ENCODE results near the gene RGS10. TPM values are rescaled to one million over a fixed set of nuclear protein-coding genes. Genes with fewer than 3 reads are reported as not detected.

RGS10 gene
- total RNA-seq, 1 experiment from 2014 or later: 16.6 TPM

DNA sequence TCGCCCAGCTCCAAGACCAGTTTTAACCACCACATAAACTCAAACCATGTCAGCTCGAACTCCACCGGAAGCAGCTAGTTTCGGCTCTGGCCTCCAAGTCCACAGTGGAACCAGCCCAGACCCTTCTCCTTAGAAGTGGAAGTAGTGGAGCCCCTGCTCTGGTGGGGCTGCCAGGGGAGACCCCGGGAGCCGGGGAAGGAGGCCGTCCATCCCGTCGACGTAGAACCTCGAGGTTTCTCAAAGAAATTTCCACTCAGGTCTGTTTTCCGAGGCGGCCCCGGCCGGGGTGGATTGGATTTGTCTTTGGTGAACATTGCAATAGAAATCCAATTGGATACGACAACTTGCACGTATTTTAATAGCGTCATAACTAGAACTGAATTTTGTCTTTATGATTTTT is 87.5 kb downstream of the RGS10 start:
- intact Hi-C loops (cut with micrococcal nuclease; ENCODE audit: unreplicated experiment): no loop called here
- TF ChIP-seq, protein P1, sequence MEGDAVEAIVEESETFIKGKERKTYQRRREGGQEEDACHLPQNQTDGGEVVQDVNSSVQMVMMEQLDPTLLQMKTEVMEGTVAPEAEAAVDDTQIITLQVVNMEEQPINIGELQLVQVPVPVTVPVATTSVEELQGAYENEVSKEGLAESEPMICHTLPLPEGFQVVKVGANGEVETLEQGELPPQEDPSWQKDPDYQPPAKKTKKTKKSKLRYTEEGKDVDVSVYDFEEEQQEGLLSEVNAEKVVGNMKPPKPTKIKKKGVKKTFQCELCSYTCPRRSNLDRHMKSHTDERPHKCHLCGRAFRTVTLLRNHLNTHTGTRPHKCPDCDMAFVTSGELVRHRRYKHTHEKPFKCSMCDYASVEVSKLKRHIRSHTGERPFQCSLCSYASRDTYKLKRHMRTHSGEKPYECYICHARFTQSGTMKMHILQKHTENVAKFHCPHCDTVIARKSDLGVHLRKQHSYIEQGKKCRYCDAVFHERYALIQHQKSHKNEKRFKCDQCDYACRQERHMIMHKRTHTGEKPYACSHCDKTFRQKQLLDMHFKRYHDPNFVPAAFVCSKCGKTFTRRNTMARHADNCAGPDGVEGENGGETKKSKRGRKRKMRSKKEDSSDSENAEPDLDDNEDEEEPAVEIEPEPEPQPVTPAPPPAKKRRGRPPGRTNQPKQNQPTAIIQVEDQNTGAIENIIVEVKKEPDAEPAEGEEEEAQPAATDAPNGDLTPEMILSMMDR (conservative IDR thresholded peaks at IDR 0.05; ENCODE audit: low read depth, low read length): no peak
- TF ChIP-seq EZH2 (IDR thresholded peaks at IDR 0.05; ENCODE audit: borderline replicate concordance, low read depth, low read length, poor library complexity, severe bottlenecking): no peak
- no peak for DNase-seq (ENCODE audit: low spot score)
- CTCF ChIA-PET: no interaction called here
- POLR2A ChIA-PET (ENCODE audit: low non-redundant PET): interaction anchor here (0.6 kb wide), 1 partner anchor 35 kb away, joined by 4 read pairs; no protein-coding TSS in a partner anchor
- Histone ChIP-seq H3K36me3 (ENCODE audit: insufficient read depth, low read length, poor library complexity, severe bottlenecking) (peaks cover 12% of the 10 kb centered on the region), H3K27ac (ENCODE audit: low read depth, low read length, poor library complexity, severe bottlenecking) (no peak overlapping the region), H3K9me3 (ENCODE audit: low read depth, low read length, poor library complexity, severe bottlenecking) (no peaks in the 10 kb centered on the region), H3K4me3 (ENCODE audit: low read depth, low read length, poor library complexity, severe bottlenecking) (no peak overlapping the region), H3K27me3 (replicated peaks; ENCODE audit: insufficient read depth, low read depth, low read length, poor library complexity) (no peaks in the 10 kb centered on the region), H3K4me1 (ENCODE audit: insufficient read depth, low read length, poor library complexity, severe bottlenecking) (no peaks in the 10 kb centered on the region)
- BruUV-seq (replicated peaks): no TSS peak

DNA sequence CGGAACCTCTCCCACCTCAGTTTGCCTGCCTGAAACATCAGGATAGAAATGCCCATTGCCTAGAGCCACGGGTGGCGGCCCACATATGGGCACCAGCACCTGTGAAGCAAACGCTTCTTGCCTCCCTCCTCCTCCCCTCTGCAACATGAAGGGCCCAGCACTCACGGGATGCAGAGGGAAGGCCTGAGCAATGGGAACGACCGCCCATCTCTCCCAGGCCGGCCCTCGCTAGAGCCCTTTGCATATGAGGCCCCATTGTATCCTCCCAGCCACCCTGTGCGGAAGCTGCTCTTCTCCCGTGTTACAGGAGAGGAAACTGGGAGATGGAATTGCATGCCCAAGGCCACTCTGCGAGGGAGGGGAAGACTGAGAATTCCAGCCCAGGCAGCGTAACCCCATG is 88.2 kb downstream of the RGS10 start:
- Histone ChIP-seq H3K27me3 (replicated peaks; ENCODE audit: insufficient read depth, low read depth, low read length, poor library complexity) (no peaks in the 10 kb centered on the region), H3K9me3 (ENCODE audit: low read depth, low read length, poor library complexity, severe bottlenecking) (no peaks in the 10 kb centered on the region), H3K36me3 (ENCODE audit: insufficient read depth, low read length, poor library complexity, severe bottlenecking) (peaks cover 12% of the 10 kb centered on the region), H3K4me3 (ENCODE audit: low read depth, low read length, poor library complexity, severe bottlenecking) (no peak overlapping the region), H3K27ac (ENCODE audit: low read depth, low read length, poor library complexity, severe bottlenecking) (no peak overlapping the region), H3K4me1 (ENCODE audit: insufficient read depth, low read length, poor library complexity, severe bottlenecking) (no peaks in the 10 kb centered on the region)
- no TSS peak for BruUV-seq (replicated peaks)
- intact Hi-C loops (cut with micrococcal nuclease; ENCODE audit: unreplicated experiment): no loop called here
- no peak for DNase-seq (ENCODE audit: low spot score)
- ChIA-PET CTCF (no interaction called here), POLR2A (ENCODE audit: low non-redundant PET) (no interaction called here)
- TF ChIP-seq, protein P1 (conservative IDR thresholded peaks at IDR 0.05; ENCODE audit: low read depth, low read length): no peak
- no peak for TF ChIP-seq EZH2 (IDR thresholded peaks at IDR 0.05; ENCODE audit: borderline replicate concordance, low read depth, low read length, poor library complexity, severe bottlenecking)

DNA sequence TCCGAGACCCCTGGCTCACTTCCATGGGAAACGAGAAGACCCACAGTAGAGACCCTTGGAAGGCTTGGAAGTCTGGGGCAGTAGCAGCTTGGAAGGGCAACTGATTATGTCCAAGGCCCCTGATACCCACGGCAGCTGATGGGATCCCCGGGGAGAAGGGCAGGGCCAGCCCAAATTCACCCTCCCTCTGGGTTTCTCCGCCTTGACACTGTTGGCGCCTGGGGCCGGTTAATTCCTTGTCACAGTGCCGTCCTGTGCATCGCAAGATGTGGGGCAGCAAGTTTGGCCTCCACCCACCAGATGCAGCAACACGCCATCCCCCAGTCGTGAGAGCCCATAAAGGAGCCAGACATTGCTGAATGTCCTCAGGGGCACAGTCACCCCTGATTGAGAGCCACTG is 89.2 kb downstream of the RGS10 start:
- no peaks in the 10 kb centered on the region for H3K9me3 ChIP-seq (ENCODE audit: low read depth, low read length, poor library complexity, severe bottlenecking)
- no peaks in the 10 kb centered on the region for H3K4me1 ChIP-seq (ENCODE audit: insufficient read depth, low read length, poor library complexity, severe bottlenecking)
- H3K4me3 ChIP-seq (ENCODE audit: low read depth, low read length, poor library complexity, severe bottlenecking): no peak overlapping the region
- no peak for DNase-seq (ENCODE audit: low spot score)
- TF ChIP-seq, protein P1 (conservative IDR thresholded peaks at IDR 0.05; ENCODE audit: low read depth, low read length): no peak
- TF ChIP-seq EZH2 (IDR thresholded peaks at IDR 0.05; ENCODE audit: borderline replicate concordance, low read depth, low read length, poor library complexity, severe bottlenecking): no peak
- H3K36me3 ChIP-seq (ENCODE audit: insufficient read depth, low read length, poor library complexity, severe bottlenecking): peaks cover 12% of the 10 kb centered on the region
- H3K27ac ChIP-seq (ENCODE audit: low read depth, low read length, poor library complexity, severe bottlenecking): no peak overlapping the region
- ChIA-PET CTCF (no interaction called here), POLR2A (ENCODE audit: low non-redundant PET) (no interaction called here)
- H3K27me3 ChIP-seq (replicated peaks; ENCODE audit: insufficient read depth, low read depth, low read length, poor library complexity): no peaks in the 10 kb centered on the region
- intact Hi-C loops (cut with micrococcal nuclease; ENCODE audit: unreplicated experiment): no loop called here
- BruUV-seq (replicated peaks): no TSS peak
